Activated CD8-positive, alpha-beta T cell treated with anti-CD3 and anti-CD28 coated beads for 36 hours (primary cell): ENCODE results near the gene MBD6. TPM values are rescaled to one million over a fixed set of nuclear protein-coding genes. Genes with fewer than 3 reads are reported as not detected.
"Not testable (repeated sequence)": the region's sequence is repeated elsewhere in the genome, so short reads cannot be mapped to it uniquely, and the experiment has no call there.

Experiments
- ATAC-seq: fragments of 200-7000 bp; cut with Tn5 transposase; one replicate; pipeline ENCODE4 v1.10.0; 2021; ENCODE audit warnings: mild to moderate bottlenecking, moderate library complexity
- CTCF ChIA-PET: fragments of 350-600 bp; sonication (Branson Sonifier 250); formaldehyde crosslinking; loops from one replicate; lab custom pipeline; 2021; ENCODE audit warnings: antibody characterized with exemption; lab: Charles Lee
- POLR2A ChIA-PET: fragments of 350-600 bp; sonication (Branson Sonifier 250); formaldehyde crosslinking; loops from one replicate; lab custom pipeline; 2021; ENCODE audit warnings: antibody characterized with exemption; lab: Charles Lee
- DNase-seq: peaks from one replicate; pipeline ENCODE4 v3.0.0-alpha.2; 2020
- H3K27ac Mint-ChIP-seq: one replicate; pipeline ENCODE4 v1.8.0; 2021; ENCODE audit warnings: mild to moderate bottlenecking, mixed read lengths
- H3K27me3 Mint-ChIP-seq: one replicate; pipeline ENCODE4 v1.8.0; 2021; ENCODE audit warnings: mixed read lengths
- H3K36me3 Mint-ChIP-seq: one replicate; pipeline ENCODE4 v1.8.0; 2021; ENCODE audit warnings: low read depth, mixed read lengths
- H3K4me1 Mint-ChIP-seq: one replicate; pipeline ENCODE4 v1.8.0; 2021; ENCODE audit warnings: low read depth, mixed read lengths
- H3K4me3 Mint-ChIP-seq: one replicate; pipeline ENCODE4 v1.8.0; 2021; ENCODE audit warnings: mild to moderate bottlenecking, moderate library complexity, mixed read lengths
- H3K9me3 Mint-ChIP-seq: one replicate; pipeline ENCODE4 v1.8.0; 2021; ENCODE audit warnings: mixed read lengths
- intact Hi-C: fragments of 100-400 bp; cut with micrococcal nuclease; formaldehyde crosslinking; loops from one replicate; pipeline ENCODE4 v1.10.0; 2022
- total RNA-seq, 2 experiments: library from RNA; stranded (reverse); gene quantifications; one replicate each; pipeline ENCODE4 v1.2.3, GENCODE V29; 2021
- TF ChIP-seq, protein P1 (sequence below): fragments of 200-600 bp; IDR thresholded peaks from one replicate; pipeline ENCODE4 v1.8.0; 2022; ENCODE audit warnings: antibody characterized with exemption, mild to moderate bottlenecking

Gene MBD6
- total RNA-seq, 2 experiments from 2014 or later, result 46.5 to 47.3 TPM

DNA sequence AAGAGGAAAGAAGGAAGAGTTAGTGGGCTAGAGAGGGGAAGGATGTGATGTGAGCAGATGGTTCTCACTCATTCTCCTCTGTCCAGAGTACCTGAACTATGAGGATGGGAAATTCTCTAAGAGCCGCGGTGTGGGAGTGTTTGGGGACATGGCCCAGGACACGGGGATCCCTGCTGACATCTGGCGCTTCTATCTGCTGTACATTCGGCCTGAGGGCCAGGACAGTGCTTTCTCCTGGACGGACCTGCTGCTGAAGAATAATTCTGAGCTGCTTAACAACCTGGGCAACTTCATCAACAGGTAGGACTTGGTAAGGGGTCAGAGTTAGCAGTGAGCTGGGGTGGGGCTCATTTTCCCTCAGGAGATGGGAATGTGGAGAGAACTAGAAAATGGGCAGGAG is 10.0 kb upstream of the MBD6 start:
- POLR2A ChIA-PET, result interaction anchor here (0.7 to 2.0 kb wide), 4 partner anchors 8 to 33 kb away, joined by 3 to 6 read pairs (median 4); partner anchors contain the start of genes ARHGAP9 and MARS1
- intact Hi-C loops, result no loop called here
- Mint-ChIP-seq H3K27ac (peak overlapping the region; percentile 57), H3K4me3 (no peak overlapping the region), H3K36me3 (peaks cover 68% of the 10 kb centered on the region), H3K4me1 (peaks cover 16% of the 10 kb centered on the region), H3K27me3 (no peaks in the 10 kb centered on the region), H3K9me3 (no peaks in the 10 kb centered on the region)
- no peak for ATAC-seq
- no peak for DNase-seq
- CTCF ChIA-PET, result interaction anchor here (1.0 kb wide), 1 partner anchor 54 kb away, joined by 3 read pairs; the partner anchor contains the start of gene GLI1
- TF ChIP-seq, protein P1, sequence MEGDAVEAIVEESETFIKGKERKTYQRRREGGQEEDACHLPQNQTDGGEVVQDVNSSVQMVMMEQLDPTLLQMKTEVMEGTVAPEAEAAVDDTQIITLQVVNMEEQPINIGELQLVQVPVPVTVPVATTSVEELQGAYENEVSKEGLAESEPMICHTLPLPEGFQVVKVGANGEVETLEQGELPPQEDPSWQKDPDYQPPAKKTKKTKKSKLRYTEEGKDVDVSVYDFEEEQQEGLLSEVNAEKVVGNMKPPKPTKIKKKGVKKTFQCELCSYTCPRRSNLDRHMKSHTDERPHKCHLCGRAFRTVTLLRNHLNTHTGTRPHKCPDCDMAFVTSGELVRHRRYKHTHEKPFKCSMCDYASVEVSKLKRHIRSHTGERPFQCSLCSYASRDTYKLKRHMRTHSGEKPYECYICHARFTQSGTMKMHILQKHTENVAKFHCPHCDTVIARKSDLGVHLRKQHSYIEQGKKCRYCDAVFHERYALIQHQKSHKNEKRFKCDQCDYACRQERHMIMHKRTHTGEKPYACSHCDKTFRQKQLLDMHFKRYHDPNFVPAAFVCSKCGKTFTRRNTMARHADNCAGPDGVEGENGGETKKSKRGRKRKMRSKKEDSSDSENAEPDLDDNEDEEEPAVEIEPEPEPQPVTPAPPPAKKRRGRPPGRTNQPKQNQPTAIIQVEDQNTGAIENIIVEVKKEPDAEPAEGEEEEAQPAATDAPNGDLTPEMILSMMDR, result no peak

DNA sequence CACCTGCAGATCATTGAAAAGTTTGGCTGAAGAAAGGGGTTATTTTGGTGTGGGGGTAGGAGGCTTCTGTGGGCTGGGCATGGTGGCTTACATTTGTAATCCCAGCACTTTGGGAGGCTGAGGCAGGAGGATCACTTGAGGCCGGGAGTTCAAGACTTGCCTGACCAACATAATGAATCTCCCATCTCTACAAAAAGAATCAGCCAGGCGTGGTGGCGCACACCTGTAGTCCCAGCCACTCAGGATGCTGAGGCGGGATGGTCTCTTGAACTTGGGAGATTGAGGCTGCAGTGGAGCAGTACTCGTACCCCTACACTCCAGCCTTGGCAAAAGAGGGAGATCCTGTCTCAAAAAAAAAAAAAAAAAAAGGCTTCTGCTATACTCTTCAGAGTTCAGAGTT is 9.4 kb upstream of the MBD6 start:
- CTCF ChIA-PET, result interaction anchor here (1.0 kb wide), 1 partner anchor 54 kb away, joined by 3 read pairs; the partner anchor contains the start of gene GLI1
- ATAC-seq (no peak), DNase-seq (no peak)
- Mint-ChIP-seq H3K36me3 (peaks cover 68% of the 10 kb centered on the region), H3K4me1 (peaks cover 20% of the 10 kb centered on the region), H3K27me3 (no peaks in the 10 kb centered on the region), H3K9me3 (no peaks in the 10 kb centered on the region), H3K4me3 (no peak overlapping the region), H3K27ac (peak overlapping the region; percentile 57)
- TF ChIP-seq, protein P1, result no peak
- POLR2A ChIA-PET, result interaction anchor here (0.8 to 2.0 kb wide), 3 partner anchors 8 to 33 kb away, joined by 3 to 6 read pairs (median 4); partner anchors contain the start of genes ARHGAP9 and MARS1
- intact Hi-C loops, result no loop called here

DNA sequence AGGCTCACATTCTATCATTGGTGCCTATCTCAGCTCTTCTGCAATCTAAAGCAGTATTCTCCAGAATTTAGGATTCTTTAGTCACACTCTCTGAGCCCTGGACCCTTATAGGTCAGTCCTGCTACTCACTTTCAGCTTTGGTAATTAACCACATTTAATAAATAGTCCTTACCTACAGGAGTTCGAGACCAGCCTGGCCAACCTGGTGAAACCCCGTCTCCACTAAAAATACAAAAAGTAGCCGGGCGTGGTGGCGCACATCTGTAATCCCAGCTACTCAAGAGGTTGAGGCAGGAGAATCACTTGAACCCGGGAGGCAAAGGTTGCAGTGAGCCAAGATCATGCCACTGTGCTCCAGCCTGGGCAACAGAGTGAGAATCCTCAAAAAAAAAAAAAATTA is 8.9 kb upstream of the MBD6 start:
- ATAC-seq, H3K9me3 Mint-ChIP-seq, H3K4me3 Mint-ChIP-seq, intact Hi-C loops, H3K27me3 Mint-ChIP-seq, DNase-seq: not testable (repeated sequence)
- ChIA-PET CTCF (interaction anchor here (1.0 kb wide), 1 partner anchor 55 kb away, joined by 3 read pairs; the partner anchor contains the start of gene GLI1), POLR2A (interaction anchor here (2.0 kb wide), 1 partner anchor 34 kb away, joined by 6 read pairs; the partner anchor contains the start of gene ARHGAP9)
- H3K36me3 Mint-ChIP-seq, result peaks cover 72% of the 10 kb centered on the region
- peak overlapping the region; percentile 57 for H3K27ac Mint-ChIP-seq
- H3K4me1 Mint-ChIP-seq, result peaks cover 23% of the 10 kb centered on the region

DNA sequence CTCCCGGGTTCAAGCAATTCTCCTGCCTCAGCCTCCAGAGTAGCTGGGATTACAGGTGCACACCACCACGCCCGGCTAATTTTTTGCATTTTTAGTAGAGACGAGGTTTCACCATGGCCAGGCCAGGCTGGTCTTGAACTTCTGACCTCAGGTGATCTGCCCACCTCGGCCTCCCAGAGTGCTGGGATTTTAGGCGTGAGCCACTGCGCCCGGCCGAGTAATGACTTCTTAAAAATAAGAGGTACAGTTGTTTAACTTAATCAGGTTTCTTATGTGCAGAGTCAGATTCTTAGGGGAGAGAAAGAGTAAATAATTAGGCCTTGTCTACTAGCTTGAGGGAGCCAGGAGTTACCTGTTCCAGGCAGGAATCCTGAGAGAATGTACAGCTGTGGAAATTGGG is 8.4 kb upstream of the MBD6 start:
- not testable (repeated sequence) for DNase-seq
- CTCF ChIA-PET, result interaction anchor here (0.7 to 2.0 kb wide), 4 partner anchors 10 to 58 kb away, joined by 3 to 9 read pairs (median 4); no protein-coding TSS in a partner anchor

DNA sequence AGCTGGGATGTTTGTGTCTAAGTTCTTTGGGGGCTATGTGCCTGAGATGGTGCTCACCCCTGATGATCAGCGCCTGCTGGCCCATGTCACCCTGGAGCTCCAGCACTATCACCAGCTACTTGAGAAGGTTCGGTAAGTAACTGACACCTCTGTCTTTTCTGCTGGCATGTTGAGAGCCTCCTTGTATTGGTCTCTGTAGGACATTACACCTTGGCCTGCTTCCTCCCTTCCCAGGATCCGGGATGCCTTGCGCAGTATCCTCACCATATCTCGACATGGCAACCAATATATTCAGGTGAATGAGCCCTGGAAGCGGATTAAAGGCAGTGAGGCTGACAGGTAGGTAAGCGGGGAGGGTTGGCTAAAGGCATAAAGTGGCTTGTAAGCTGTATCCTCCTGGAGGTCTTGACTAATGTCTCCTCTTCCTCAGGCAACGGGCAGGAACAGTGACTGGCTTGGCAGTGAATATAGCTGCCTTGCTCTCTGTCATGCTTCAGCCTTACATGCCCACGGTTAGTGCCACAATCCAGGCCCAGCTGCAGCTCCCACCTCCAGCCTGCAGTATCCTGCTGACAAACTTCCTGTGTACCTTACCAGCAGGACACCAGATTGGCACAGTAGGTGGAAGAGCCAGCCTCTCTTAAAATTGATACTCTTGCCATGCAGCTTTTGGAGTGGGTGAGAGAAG is 7.8 kb upstream of the MBD6 start:
- peaks cover 78% of the 10 kb centered on the region for H3K36me3 Mint-ChIP-seq
- ChIA-PET CTCF (interaction anchor here (0.7 to 2.0 kb wide), 5 partner anchors 9 to 59 kb away, joined by 3 to 9 read pairs (median 4); no protein-coding TSS in a partner anchor), POLR2A (interaction anchor here (0.7 to 1.4 kb wide), 6 partner anchors 8 to 38 kb away, joined by 3 to 5 read pairs (median 4); partner anchors contain the start of gene ARHGAP9)
- H3K9me3 Mint-ChIP-seq, result no peaks in the 10 kb centered on the region
- no peaks in the 10 kb centered on the region for H3K27me3 Mint-ChIP-seq
- ATAC-seq, result no peak
- DNase-seq, result no peak
- H3K4me3 Mint-ChIP-seq, result no peak overlapping the region
- TF ChIP-seq, protein P1, result no peak
- H3K27ac Mint-ChIP-seq, result peak overlapping the region; percentile 23
- peaks cover 30% of the 10 kb centered on the region for H3K4me1 Mint-ChIP-seq
- intact Hi-C loops, result no loop called here

More for the DNA sequence above, 8.4 kb upstream of the MBD6 start:
- peak overlapping the region; percentile 23 for H3K27ac Mint-ChIP-seq
- ATAC-seq, H3K9me3 Mint-ChIP-seq, H3K27me3 Mint-ChIP-seq, H3K4me3 Mint-ChIP-seq, intact Hi-C loops: not testable (repeated sequence)
- H3K36me3 Mint-ChIP-seq, result peaks cover 74% of the 10 kb centered on the region
- peaks cover 29% of the 10 kb centered on the region for H3K4me1 Mint-ChIP-seq
- POLR2A ChIA-PET, result interaction anchor here (0.7 to 1.4 kb wide), 6 partner anchors 9 to 37 kb away, joined by 3 to 5 read pairs (median 4); partner anchors contain the start of gene ARHGAP9
